WTC11 (cell line): Measurements from ENCODE around the gene AFF3.

Source experiments
- CREB1 ChIP-seq: sonication (generic); formaldehyde crosslinking; IDR thresholded peaks from 2 replicates; pipeline ENCODE4 v1.8.0; 2023; ENCODE audit warnings: mild to moderate bottlenecking, missing genetic modification reagents
- CREM ChIP-seq: sonication (generic); formaldehyde crosslinking; IDR thresholded peaks from 2 replicates; pipeline ENCODE4 v1.8.1; 2022; ENCODE audit warnings: mild to moderate bottlenecking, missing genetic modification reagents, moderate library complexity
- JUN ChIP-seq: sonication (generic); formaldehyde crosslinking; IDR thresholded peaks from 2 replicates; pipeline ENCODE4 v1.8.0; 2023; ENCODE audit warnings: mild to moderate bottlenecking, missing genetic modification reagents
- TEAD1 ChIP-seq: sonication (generic); formaldehyde crosslinking; IDR thresholded peaks from 2 replicates; pipeline ENCODE4 v1.8.0; 2022; ENCODE audit warnings: mild to moderate bottlenecking, missing genetic modification reagents
- ZBTB21 ChIP-seq: sonication (generic); formaldehyde crosslinking; IDR thresholded peaks from 2 replicates; pipeline ENCODE4 v1.8.1; 2023; ENCODE audit warnings: mild to moderate bottlenecking, missing genetic modification reagents, borderline replicate concordance
- ZNF138 ChIP-seq: sonication (generic); formaldehyde crosslinking; conservative IDR thresholded peaks from 2 replicates; pipeline ENCODE4 v1.8.1; 2022; ENCODE audit warnings: mild to moderate bottlenecking, moderate library complexity, missing genetic modification reagents
- ZNF317 ChIP-seq: sonication (generic); formaldehyde crosslinking; IDR thresholded peaks from 2 replicates; pipeline ENCODE4 v1.8.1; 2023; ENCODE audit warnings: low read depth, mild to moderate bottlenecking, moderate library complexity, missing genetic modification reagents, borderline replicate concordance
- ZNF423 ChIP-seq: fragments of 250-450 bp; sonication (Bioruptor Pico); IDR thresholded peaks from 2 replicates; pipeline ENCODE4 v2.1.2; 2022; ENCODE audit warnings: mild to moderate bottlenecking, moderate library complexity
- TF ChIP-seq, protein P1 (sequence below): fragments of 200-600 bp; IDR thresholded peaks from 2 replicates; pipeline ENCODE4 v1.8.0; 2022; ENCODE audit warnings: antibody characterized with exemption
- TF ChIP-seq, protein P2 (sequence below): sonication (generic); formaldehyde crosslinking; IDR thresholded peaks from 2 replicates; pipeline ENCODE4 v1.8.0; 2022; ENCODE audit warnings: mild to moderate bottlenecking, missing genetic modification reagents
- TF ChIP-seq, protein P3 (sequence below): sonication (generic); formaldehyde crosslinking; IDR thresholded peaks from 2 replicates; pipeline ENCODE4 v1.8.1; 2022; ENCODE audit warnings: missing genetic modification reagents, borderline replicate concordance

DNA sequence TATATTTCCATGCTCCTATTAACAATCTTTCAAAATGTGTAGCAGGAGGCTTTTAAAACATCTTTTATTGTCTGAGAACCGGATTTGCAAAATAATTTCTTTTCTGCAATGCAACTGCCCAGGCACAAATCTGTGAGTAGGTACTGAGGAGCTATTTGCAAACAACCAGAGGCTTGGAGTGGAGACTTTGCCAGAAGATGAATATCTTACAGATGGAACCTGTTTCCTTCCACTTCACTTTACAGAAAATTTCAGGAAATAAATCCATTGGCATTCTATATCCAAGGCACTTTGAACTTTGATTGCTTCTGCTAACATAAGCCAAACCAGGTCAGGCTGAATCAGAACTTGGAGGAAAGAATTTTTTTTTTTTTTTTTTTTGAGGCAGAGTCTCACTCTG lies 415.2 kb downstream of the AFF3 start:
- TF ChIP-seq, protein P1, sequence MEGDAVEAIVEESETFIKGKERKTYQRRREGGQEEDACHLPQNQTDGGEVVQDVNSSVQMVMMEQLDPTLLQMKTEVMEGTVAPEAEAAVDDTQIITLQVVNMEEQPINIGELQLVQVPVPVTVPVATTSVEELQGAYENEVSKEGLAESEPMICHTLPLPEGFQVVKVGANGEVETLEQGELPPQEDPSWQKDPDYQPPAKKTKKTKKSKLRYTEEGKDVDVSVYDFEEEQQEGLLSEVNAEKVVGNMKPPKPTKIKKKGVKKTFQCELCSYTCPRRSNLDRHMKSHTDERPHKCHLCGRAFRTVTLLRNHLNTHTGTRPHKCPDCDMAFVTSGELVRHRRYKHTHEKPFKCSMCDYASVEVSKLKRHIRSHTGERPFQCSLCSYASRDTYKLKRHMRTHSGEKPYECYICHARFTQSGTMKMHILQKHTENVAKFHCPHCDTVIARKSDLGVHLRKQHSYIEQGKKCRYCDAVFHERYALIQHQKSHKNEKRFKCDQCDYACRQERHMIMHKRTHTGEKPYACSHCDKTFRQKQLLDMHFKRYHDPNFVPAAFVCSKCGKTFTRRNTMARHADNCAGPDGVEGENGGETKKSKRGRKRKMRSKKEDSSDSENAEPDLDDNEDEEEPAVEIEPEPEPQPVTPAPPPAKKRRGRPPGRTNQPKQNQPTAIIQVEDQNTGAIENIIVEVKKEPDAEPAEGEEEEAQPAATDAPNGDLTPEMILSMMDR: no peak
- TF ChIP-seq TEAD1 (CRISPR knock-in tag) (no peak), JUN (CRISPR knock-in tag) (no peak), ZBTB21 (CRISPR knock-in tag) (no peak), ZNF317 (CRISPR knock-in tag) (no peak), CREB1 (CRISPR knock-in tag) (no peak), ZNF423 (CRISPR knock-in tag) (no peak), ZNF138 (CRISPR knock-in tag) (no peak), CREM (no peak)
- TF ChIP-seq, protein P2, sequence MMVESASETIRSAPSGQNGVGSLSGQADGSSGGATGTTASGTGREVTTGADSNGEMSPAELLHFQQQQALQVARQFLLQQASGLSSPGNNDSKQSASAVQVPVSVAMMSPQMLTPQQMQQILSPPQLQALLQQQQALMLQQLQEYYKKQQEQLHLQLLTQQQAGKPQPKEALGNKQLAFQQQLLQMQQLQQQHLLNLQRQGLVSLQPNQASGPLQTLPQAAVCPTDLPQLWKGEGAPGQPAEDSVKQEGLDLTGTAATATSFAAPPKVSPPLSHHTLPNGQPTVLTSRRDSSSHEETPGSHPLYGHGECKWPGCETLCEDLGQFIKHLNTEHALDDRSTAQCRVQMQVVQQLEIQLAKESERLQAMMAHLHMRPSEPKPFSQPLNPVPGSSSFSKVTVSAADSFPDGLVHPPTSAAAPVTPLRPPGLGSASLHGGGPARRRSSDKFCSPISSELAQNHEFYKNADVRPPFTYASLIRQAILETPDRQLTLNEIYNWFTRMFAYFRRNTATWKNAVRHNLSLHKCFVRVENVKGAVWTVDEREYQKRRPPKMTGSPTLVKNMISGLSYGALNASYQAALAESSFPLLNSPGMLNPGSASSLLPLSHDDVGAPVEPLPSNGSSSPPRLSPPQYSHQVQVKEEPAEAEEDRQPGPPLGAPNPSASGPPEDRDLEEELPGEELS (CRISPR knock-in tag): no peak
- TF ChIP-seq, protein P3, sequence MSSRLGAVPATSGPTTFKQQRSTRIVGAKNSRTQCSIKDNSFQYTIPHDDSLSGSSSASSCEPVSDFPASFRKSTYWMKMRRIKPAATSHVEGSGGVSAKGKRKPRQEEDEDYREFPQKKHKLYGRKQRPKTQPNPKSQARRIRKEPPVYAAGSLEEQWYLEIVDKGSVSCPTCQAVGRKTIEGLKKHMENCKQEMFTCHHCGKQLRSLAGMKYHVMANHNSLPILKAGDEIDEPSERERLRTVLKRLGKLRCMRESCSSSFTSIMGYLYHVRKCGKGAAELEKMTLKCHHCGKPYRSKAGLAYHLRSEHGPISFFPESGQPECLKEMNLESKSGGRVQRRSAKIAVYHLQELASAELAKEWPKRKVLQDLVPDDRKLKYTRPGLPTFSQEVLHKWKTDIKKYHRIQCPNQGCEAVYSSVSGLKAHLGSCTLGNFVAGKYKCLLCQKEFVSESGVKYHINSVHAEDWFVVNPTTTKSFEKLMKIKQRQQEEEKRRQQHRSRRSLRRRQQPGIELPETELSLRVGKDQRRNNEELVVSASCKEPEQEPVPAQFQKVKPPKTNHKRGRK (CRISPR knock-in tag): no peak
